Measurements from ENCODE around the gene LSM5. TPM values are rescaled to one million over a fixed set of nuclear protein-coding genes. Genes with fewer than 3 reads are reported as not detected.

The LSM5 gene
- total and polyA plus RNA-seq, 9 of the 15 experiments (the other 6 are each of a cell fraction or from before 2014, with no cell fraction given) = 36.3 to 620 (median 186) TPM

DNA sequence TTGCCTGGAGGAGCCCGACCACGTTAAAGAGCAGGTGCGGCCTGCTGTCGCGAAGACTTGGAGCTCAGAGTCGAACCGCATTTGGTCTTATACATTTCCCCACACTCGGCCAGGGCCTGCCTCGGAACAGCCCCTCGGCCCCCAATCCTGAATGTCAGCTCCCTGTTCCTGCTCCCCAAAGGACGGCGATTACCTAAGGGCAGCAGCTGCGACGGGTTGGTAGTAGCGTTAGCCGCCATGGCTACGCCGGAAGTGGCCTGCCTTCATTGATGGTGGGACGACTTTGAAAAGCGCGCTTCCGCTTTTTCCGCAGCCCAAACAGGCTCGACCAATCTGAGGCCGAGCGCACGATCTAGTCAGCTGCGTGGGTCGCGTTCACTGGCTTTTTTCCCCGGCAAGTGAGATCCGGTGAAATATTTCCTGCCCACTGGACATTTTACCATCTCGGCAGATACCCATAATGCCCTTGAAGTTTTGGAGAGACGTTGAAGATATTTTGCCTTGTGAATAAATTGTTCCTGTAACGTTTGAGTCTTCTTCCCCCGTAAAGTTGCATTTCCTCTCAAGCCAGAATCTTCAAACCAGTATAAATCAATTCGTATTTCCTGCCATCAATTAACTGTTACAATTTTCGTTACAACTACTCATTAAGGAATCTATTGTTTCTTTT lies at the start of gene LSM5 (continued):
- TF ChIP-seq, protein P1, sequence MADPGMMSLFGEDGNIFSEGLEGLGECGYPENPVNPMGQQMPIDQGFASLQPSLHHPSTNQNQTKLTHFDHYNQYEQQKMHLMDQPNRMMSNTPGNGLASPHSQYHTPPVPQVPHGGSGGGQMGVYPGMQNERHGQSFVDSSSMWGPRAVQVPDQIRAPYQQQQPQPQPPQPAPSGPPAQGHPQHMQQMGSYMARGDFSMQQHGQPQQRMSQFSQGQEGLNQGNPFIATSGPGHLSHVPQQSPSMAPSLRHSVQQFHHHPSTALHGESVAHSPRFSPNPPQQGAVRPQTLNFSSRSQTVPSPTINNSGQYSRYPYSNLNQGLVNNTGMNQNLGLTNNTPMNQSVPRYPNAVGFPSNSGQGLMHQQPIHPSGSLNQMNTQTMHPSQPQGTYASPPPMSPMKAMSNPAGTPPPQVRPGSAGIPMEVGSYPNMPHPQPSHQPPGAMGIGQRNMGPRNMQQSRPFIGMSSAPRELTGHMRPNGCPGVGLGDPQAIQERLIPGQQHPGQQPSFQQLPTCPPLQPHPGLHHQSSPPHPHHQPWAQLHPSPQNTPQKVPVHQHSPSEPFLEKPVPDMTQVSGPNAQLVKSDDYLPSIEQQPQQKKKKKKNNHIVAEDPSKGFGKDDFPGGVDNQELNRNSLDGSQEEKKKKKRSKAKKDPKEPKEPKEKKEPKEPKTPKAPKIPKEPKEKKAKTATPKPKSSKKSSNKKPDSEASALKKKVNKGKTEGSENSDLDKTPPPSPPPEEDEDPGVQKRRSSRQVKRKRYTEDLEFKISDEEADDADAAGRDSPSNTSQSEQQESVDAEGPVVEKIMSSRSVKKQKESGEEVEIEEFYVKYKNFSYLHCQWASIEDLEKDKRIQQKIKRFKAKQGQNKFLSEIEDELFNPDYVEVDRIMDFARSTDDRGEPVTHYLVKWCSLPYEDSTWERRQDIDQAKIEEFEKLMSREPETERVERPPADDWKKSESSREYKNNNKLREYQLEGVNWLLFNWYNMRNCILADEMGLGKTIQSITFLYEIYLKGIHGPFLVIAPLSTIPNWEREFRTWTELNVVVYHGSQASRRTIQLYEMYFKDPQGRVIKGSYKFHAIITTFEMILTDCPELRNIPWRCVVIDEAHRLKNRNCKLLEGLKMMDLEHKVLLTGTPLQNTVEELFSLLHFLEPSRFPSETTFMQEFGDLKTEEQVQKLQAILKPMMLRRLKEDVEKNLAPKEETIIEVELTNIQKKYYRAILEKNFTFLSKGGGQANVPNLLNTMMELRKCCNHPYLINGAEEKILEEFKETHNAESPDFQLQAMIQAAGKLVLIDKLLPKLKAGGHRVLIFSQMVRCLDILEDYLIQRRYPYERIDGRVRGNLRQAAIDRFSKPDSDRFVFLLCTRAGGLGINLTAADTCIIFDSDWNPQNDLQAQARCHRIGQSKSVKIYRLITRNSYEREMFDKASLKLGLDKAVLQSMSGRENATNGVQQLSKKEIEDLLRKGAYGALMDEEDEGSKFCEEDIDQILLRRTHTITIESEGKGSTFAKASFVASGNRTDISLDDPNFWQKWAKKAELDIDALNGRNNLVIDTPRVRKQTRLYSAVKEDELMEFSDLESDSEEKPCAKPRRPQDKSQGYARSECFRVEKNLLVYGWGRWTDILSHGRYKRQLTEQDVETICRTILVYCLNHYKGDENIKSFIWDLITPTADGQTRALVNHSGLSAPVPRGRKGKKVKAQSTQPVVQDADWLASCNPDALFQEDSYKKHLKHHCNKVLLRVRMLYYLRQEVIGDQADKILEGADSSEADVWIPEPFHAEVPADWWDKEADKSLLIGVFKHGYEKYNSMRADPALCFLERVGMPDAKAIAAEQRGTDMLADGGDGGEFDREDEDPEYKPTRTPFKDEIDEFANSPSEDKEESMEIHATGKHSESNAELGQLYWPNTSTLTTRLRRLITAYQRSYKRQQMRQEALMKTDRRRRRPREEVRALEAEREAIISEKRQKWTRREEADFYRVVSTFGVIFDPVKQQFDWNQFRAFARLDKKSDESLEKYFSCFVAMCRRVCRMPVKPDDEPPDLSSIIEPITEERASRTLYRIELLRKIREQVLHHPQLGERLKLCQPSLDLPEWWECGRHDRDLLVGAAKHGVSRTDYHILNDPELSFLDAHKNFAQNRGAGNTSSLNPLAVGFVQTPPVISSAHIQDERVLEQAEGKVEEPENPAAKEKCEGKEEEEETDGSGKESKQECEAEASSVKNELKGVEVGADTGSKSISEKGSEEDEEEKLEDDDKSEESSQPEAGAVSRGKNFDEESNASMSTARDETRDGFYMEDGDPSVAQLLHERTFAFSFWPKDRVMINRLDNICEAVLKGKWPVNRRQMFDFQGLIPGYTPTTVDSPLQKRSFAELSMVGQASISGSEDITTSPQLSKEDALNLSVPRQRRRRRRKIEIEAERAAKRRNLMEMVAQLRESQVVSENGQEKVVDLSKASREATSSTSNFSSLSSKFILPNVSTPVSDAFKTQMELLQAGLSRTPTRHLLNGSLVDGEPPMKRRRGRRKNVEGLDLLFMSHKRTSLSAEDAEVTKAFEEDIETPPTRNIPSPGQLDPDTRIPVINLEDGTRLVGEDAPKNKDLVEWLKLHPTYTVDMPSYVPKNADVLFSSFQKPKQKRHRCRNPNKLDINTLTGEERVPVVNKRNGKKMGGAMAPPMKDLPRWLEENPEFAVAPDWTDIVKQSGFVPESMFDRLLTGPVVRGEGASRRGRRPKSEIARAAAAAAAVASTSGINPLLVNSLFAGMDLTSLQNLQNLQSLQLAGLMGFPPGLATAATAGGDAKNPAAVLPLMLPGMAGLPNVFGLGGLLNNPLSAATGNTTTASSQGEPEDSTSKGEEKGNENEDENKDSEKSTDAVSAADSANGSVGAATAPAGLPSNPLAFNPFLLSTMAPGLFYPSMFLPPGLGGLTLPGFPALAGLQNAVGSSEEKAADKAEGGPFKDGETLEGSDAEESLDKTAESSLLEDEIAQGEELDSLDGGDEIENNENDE (IDR thresholded peaks at IDR 0.05; ENCODE audit: low read depth, low read length) = no peak
- TF ChIP-seq SOX6 (IDR thresholded peaks at IDR 0.05) (no peak; the same call in 1 of the 2 replicates), ZNF253 (CRISPR knock-in tag; conservative IDR thresholded peaks at IDR 0.05) (no peak), TRIM28 (IDR thresholded peaks at IDR 0.05) (peak; percentile 67; the same call in 1 of the 2 replicates)
- TF ChIP-seq, protein P2, sequence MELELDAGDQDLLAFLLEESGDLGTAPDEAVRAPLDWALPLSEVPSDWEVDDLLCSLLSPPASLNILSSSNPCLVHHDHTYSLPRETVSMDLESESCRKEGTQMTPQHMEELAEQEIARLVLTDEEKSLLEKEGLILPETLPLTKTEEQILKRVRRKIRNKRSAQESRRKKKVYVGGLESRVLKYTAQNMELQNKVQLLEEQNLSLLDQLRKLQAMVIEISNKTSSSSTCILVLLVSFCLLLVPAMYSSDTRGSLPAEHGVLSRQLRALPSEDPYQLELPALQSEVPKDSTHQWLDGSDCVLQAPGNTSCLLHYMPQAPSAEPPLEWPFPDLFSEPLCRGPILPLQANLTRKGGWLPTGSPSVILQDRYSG (tag; conservative IDR thresholded peaks at IDR 0.05; ENCODE audit: low read depth) = no peak
- TF ChIP-seq, protein P3, sequence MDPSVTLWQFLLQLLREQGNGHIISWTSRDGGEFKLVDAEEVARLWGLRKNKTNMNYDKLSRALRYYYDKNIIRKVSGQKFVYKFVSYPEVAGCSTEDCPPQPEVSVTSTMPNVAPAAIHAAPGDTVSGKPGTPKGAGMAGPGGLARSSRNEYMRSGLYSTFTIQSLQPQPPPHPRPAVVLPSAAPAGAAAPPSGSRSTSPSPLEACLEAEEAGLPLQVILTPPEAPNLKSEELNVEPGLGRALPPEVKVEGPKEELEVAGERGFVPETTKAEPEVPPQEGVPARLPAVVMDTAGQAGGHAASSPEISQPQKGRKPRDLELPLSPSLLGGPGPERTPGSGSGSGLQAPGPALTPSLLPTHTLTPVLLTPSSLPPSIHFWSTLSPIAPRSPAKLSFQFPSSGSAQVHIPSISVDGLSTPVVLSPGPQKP (CRISPR knock-in tag; IDR thresholded peaks at IDR 0.05) = no peak
- TF ChIP-seq, protein P4, sequence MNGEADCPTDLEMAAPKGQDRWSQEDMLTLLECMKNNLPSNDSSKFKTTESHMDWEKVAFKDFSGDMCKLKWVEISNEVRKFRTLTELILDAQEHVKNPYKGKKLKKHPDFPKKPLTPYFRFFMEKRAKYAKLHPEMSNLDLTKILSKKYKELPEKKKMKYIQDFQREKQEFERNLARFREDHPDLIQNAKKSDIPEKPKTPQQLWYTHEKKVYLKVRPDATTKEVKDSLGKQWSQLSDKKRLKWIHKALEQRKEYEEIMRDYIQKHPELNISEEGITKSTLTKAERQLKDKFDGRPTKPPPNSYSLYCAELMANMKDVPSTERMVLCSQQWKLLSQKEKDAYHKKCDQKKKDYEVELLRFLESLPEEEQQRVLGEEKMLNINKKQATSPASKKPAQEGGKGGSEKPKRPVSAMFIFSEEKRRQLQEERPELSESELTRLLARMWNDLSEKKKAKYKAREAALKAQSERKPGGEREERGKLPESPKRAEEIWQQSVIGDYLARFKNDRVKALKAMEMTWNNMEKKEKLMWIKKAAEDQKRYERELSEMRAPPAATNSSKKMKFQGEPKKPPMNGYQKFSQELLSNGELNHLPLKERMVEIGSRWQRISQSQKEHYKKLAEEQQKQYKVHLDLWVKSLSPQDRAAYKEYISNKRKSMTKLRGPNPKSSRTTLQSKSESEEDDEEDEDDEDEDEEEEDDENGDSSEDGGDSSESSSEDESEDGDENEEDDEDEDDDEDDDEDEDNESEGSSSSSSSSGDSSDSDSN (IDR thresholded peaks at IDR 0.05; ENCODE audit: borderline replicate concordance in 1 of 2, low read depth in 2 of 2, low read length in 2 of 2) = peak; percentile 88 to 93
- TF ChIP-seq, protein P5, sequence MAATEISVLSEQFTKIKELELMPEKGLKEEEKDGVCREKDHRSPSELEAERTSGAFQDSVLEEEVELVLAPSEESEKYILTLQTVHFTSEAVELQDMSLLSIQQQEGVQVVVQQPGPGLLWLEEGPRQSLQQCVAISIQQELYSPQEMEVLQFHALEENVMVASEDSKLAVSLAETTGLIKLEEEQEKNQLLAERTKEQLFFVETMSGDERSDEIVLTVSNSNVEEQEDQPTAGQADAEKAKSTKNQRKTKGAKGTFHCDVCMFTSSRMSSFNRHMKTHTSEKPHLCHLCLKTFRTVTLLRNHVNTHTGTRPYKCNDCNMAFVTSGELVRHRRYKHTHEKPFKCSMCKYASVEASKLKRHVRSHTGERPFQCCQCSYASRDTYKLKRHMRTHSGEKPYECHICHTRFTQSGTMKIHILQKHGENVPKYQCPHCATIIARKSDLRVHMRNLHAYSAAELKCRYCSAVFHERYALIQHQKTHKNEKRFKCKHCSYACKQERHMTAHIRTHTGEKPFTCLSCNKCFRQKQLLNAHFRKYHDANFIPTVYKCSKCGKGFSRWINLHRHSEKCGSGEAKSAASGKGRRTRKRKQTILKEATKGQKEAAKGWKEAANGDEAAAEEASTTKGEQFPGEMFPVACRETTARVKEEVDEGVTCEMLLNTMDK (IDR thresholded peaks at IDR 0.05; ENCODE audit: borderline replicate concordance, insufficient read depth, low read depth, low read length, poor library complexity, severe bottlenecking) = no peak

All from K562 (cell line).